HEK293 (cell line): ENCODE data around the gene EID2.

Experiments used
- CTCF ChIA-PET: fragments of 350-600 bp; formaldehyde crosslinking; extraction: SDS; loops from one replicate; lab custom pipeline; 2021; ENCODE audit warnings: antibody characterized with exemption; lab: Yijun Ruan, JAX
- POLR2A ChIA-PET: fragments of 300-600 bp; formaldehyde crosslinking; extraction: SDS; loops from one replicate; lab custom pipeline; 2020; ENCODE audit warnings: antibody characterized with exemption, inconsistent platforms; lab: Yijun Ruan, JAX
- H3K27ac ChIP-seq: fragments of 200-500 bp; sonication (Bioruptor generic); 2 replicates; pipeline ENCODE4 v1.5.1; 2014; ENCODE audit warnings: low read depth, low read length, control low read depth, inconsistent platforms; ENCODE audit errors: extremely low read depth
- H3K36me3 ChIP-seq, 2 experiments: fragments of 200-500 bp in 1 of 2; sonication (Bioruptor generic) in 1 of 2; 1 replicate in 1 of 2; 2 replicates in 1 of 2; pipeline ENCODE4 v1.5.1; 2014 to 2017; ENCODE audit warnings: inconsistent platforms in 2 of 2, low read length in 2 of 2; ENCODE audit not compliant: control insufficient read depth in 2 of 2, insufficient read depth in 1 of 2
- H3K4me1 ChIP-seq: fragments of 200-500 bp; sonication (Bioruptor generic); 2 replicates; pipeline ENCODE4 v1.5.1; 2014; ENCODE audit warnings: mild to moderate bottlenecking, low read length, inconsistent platforms; ENCODE audit not compliant: control insufficient read depth, insufficient read depth
- H3K4me3 ChIP-seq: 2 replicates; pipeline ENCODE4 v1.5.1; 2011; ENCODE audit warnings: low read depth, mild to moderate bottlenecking, control low read depth, low read length, moderate library complexity
- H3K9me3 ChIP-seq: fragments of 200-500 bp; sonication (Bioruptor generic); 2 replicates; pipeline ENCODE4 v1.5.1; 2014; ENCODE audit warnings: low read depth, low read length, inconsistent platforms; ENCODE audit not compliant: control insufficient read depth, insufficient read depth
- AEBP2 ChIP-seq: fragments of 450-650 bp; formaldehyde crosslinking; IDR thresholded peaks from 2 replicates; pipeline ENCODE4 v1.5.1; 2016; ENCODE audit warnings: missing biosample characterization, missing genetic modification characterization, borderline replicate concordance
- BCL11A ChIP-seq: fragments of 450-650 bp; formaldehyde crosslinking; IDR thresholded peaks from 2 replicates; pipeline ENCODE4 v1.5.1; 2016; ENCODE audit warnings: low read depth, missing biosample characterization, missing genetic modification characterization
- BCL11B ChIP-seq: fragments of 450-650 bp; formaldehyde crosslinking; IDR thresholded peaks from 2 replicates; pipeline ENCODE4 v1.5.1; 2016; ENCODE audit warnings: low read depth, missing biosample characterization, missing genetic modification characterization
- EGR2 ChIP-seq: fragments of 450-650 bp; formaldehyde crosslinking; IDR thresholded peaks from 2 replicates; pipeline ENCODE4 v1.5.1; 2016; ENCODE audit warnings: low read depth, missing biosample characterization, missing genetic modification characterization
- ELK4 ChIP-seq: IDR thresholded peaks from 2 replicates; pipeline ENCODE4 v1.6.1; 2011; ENCODE audit warnings: mild to moderate bottlenecking, low read depth, low read length, borderline replicate concordance
- HOXA7 ChIP-seq: sonication (generic); formaldehyde crosslinking; IDR thresholded peaks from 2 replicates; pipeline ENCODE4 v1.8.1; 2022; ENCODE audit warnings: missing genetic modification reagents, borderline replicate concordance
- KLF1 ChIP-seq: fragments of 450-650 bp; formaldehyde crosslinking; IDR thresholded peaks from 2 replicates; pipeline ENCODE4 v1.5.1; 2016; ENCODE audit warnings: missing biosample characterization, missing genetic modification characterization
- KLF16 ChIP-seq: fragments of 450-650 bp; formaldehyde crosslinking; IDR thresholded peaks from 2 replicates; pipeline ENCODE4 v1.5.1; 2017; ENCODE audit warnings: missing biosample characterization, missing genetic modification characterization
- MZF1 ChIP-seq: fragments of 450-650 bp; formaldehyde crosslinking; IDR thresholded peaks from 2 replicates; pipeline ENCODE4 v1.5.1; 2017; ENCODE audit warnings: missing biosample characterization, missing genetic modification characterization, borderline replicate concordance
- OVOL3 ChIP-seq: fragments of 450-650 bp; formaldehyde crosslinking; IDR thresholded peaks from 2 replicates; pipeline ENCODE4 v1.5.1; 2016; ENCODE audit warnings: missing biosample characterization, missing genetic modification characterization
- YY1 ChIP-seq: fragments of 450-650 bp; formaldehyde crosslinking; IDR thresholded peaks from 2 replicates; pipeline ENCODE4 v1.5.1; 2018; ENCODE audit warnings: missing biosample characterization, missing genetic modification characterization
- ZBTB17 ChIP-seq: fragments of 450-650 bp; formaldehyde crosslinking; IDR thresholded peaks from 2 replicates; pipeline ENCODE4 v1.5.1; 2016; ENCODE audit warnings: missing biosample characterization, missing genetic modification characterization
- ZBTB21 ChIP-seq: fragments of 450-650 bp; formaldehyde crosslinking; IDR thresholded peaks from 2 replicates; pipeline ENCODE4 v1.5.1; 2017; ENCODE audit warnings: missing biosample characterization, missing genetic modification characterization
- ZFP41 ChIP-seq: fragments of 450-650 bp; formaldehyde crosslinking; IDR thresholded peaks from 2 replicates; pipeline ENCODE4 v1.5.1; 2016; ENCODE audit warnings: missing biosample characterization, missing genetic modification characterization, borderline replicate concordance
- ZNF169 ChIP-seq: fragments of 450-650 bp; formaldehyde crosslinking; IDR thresholded peaks from 2 replicates; pipeline ENCODE4 v1.5.1; 2016; ENCODE audit warnings: missing biosample characterization, missing genetic modification characterization
- ZNF18 ChIP-seq: fragments of 450-650 bp; formaldehyde crosslinking; IDR thresholded peaks from 2 replicates; pipeline ENCODE4 v1.5.1; 2016; ENCODE audit warnings: missing biosample characterization, missing genetic modification characterization
- ZNF266 ChIP-seq: fragments of 450-650 bp; formaldehyde crosslinking; IDR thresholded peaks from 2 replicates; pipeline ENCODE4 v1.5.1; 2016; ENCODE audit warnings: missing biosample characterization, missing genetic modification characterization, low read depth
- ZNF280D ChIP-seq: fragments of 450-650 bp; formaldehyde crosslinking; IDR thresholded peaks from 2 replicates; pipeline ENCODE4 v1.5.1; 2016; ENCODE audit warnings: missing biosample characterization, missing genetic modification characterization
- ZNF335 ChIP-seq: fragments of 450-650 bp; formaldehyde crosslinking; conservative IDR thresholded peaks from 2 replicates; pipeline ENCODE4 v1.5.1; 2016; ENCODE audit warnings: missing biosample characterization, missing genetic modification characterization
- ZNF473 ChIP-seq: fragments of 450-650 bp; formaldehyde crosslinking; IDR thresholded peaks from 2 replicates; pipeline ENCODE4 v1.5.1; 2017; ENCODE audit warnings: missing biosample characterization, missing genetic modification characterization
- ZNF548 ChIP-seq: fragments of 450-650 bp; formaldehyde crosslinking; IDR thresholded peaks from 2 replicates; pipeline ENCODE4 v1.5.1; 2016; ENCODE audit warnings: missing biosample characterization, missing genetic modification characterization
- ZNF555 ChIP-seq: fragments of 450-650 bp; formaldehyde crosslinking; conservative IDR thresholded peaks from 2 replicates; pipeline ENCODE4 v1.5.1; 2017; ENCODE audit warnings: missing biosample characterization, mild to moderate bottlenecking, missing genetic modification characterization, inconsistent platforms
- ZNF777 ChIP-seq: fragments of 450-650 bp; formaldehyde crosslinking; IDR thresholded peaks from 2 replicates; pipeline ENCODE4 v1.5.1; 2017; ENCODE audit warnings: missing biosample characterization, missing genetic modification characterization, borderline replicate concordance
- ZNF837 ChIP-seq: fragments of 450-650 bp; formaldehyde crosslinking; IDR thresholded peaks from 2 replicates; pipeline ENCODE4 v1.5.1; 2016; ENCODE audit warnings: missing biosample characterization, missing genetic modification characterization
- ZNF843 ChIP-seq: fragments of 450-650 bp; formaldehyde crosslinking; IDR thresholded peaks from 2 replicates; pipeline ENCODE4 v1.5.1; 2016; ENCODE audit warnings: missing biosample characterization, missing genetic modification characterization
- ZSCAN16 ChIP-seq: fragments of 450-650 bp; formaldehyde crosslinking; IDR thresholded peaks from 2 replicates; pipeline ENCODE4 v1.5.1; 2016; ENCODE audit warnings: missing biosample characterization, missing genetic modification characterization
- TF ChIP-seq, protein P1 (sequence below): fragments of 450-650 bp; formaldehyde crosslinking; IDR thresholded peaks from 2 replicates; pipeline ENCODE4 v1.5.1; 2016; ENCODE audit warnings: missing biosample characterization, missing genetic modification characterization
- TF ChIP-seq, protein P2 (sequence below): fragments of 450-650 bp; formaldehyde crosslinking; IDR thresholded peaks from 2 replicates; pipeline ENCODE4 v1.5.1; 2017; ENCODE audit warnings: missing biosample characterization, missing genetic modification characterization

The EID2 gene

GRCh38 chr19:39533003-39533512 is 6.9 kb downstream of the EID2 start:
- POLR2A ChIA-PET = interaction anchor here (0.6 to 3.6 kb wide), 15 partner anchors 9 to 772 kb away, joined by 3 to 56 read pairs (median 5); partner anchors contain the start of genes MED29, PAF1, RPS16 and SUPT5H
- H3K27ac ChIP-seq = peak overlapping the region; percentile 85
- H3K4me3 ChIP-seq = no peak overlapping the region
- peaks cover 21% of the 10 kb centered on the region for H3K4me1 ChIP-seq
- no peaks in the 10 kb centered on the region; the same call in 1 of the 2 replicates for H3K9me3 ChIP-seq
- peaks cover 0 to 58% of the 10 kb centered on the region in 2 experiments; a peak in 2 of 3 replicates for H3K36me3 ChIP-seq
- CTCF ChIA-PET = interaction anchor here (0.6 to 6.3 kb wide), 47 partner anchors 8 to 475 kb away, joined by 3 to 174 read pairs (median 5); partner anchors contain the start of genes DLL3, PLEKHG2, RPS16 and SELENOV
- TF ChIP-seq ZBTB21 (tag by site-specific recombination) (peak; percentile 48; the same call in 1 of the 2 replicates), ZNF837 (tag by site-specific recombination) (no peak), BCL11B (peak; percentile 70), ZNF777 (tag by site-specific recombination) (no peak), ZNF473 (tag by site-specific recombination) (no peak), YY1 (no peak), ZNF280D (0 out of 2 replicates have a peak, but pooled peaks have one; percentile 25), ZFP41 (tag by site-specific recombination) (no peak), KLF16 (tag by site-specific recombination) (no peak), ZBTB17 (tag by site-specific recombination) (no peak), OVOL3 (tag by site-specific recombination) (no peak), ELK4 (no peak), ZNF548 (tag by site-specific recombination) (no peak), ZSCAN16 (no peak), EGR2 (tag by site-specific recombination) (no peak), ZNF18 (no peak), MZF1 (tag by site-specific recombination) (no peak), ZNF169 (peak; percentile 4; the same call in 1 of the 2 replicates), AEBP2 (no peak), ZNF335 (tag by site-specific recombination) (peak; percentile 95), BCL11A (tag by site-specific recombination) (no peak), HOXA7 (CRISPR knock-in tag) (no peak), ZNF843 (no peak), KLF1 (tag by site-specific recombination) (0 out of 2 replicates have a peak, but pooled peaks have one; percentile 10), ZNF555 (tag by site-specific recombination) (no peak), ZNF266 (tag by site-specific recombination) (no peak)
- TF ChIP-seq, protein P1, sequence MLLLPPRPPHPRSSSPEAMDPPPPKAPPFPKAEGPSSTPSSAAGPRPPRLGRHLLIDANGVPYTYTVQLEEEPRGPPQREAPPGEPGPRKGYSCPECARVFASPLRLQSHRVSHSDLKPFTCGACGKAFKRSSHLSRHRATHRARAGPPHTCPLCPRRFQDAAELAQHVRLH = no peak
- TF ChIP-seq, protein P2, sequence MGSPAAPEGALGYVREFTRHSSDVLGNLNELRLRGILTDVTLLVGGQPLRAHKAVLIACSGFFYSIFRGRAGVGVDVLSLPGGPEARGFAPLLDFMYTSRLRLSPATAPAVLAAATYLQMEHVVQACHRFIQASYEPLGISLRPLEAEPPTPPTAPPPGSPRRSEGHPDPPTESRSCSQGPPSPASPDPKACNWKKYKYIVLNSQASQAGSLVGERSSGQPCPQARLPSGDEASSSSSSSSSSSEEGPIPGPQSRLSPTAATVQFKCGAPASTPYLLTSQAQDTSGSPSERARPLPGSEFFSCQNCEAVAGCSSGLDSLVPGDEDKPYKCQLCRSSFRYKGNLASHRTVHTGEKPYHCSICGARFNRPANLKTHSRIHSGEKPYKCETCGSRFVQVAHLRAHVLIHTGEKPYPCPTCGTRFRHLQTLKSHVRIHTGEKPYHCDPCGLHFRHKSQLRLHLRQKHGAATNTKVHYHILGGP (tag by site-specific recombination) = no peak
